ENCODE results near the gene ZSWIM6. TPM values are rescaled to one million over a fixed set of nuclear protein-coding genes. Genes with fewer than 3 reads are reported as not detected.
A peak's percentile ranks its signal among the peaks of the same experiment; 100 is the strongest.

Gene ZSWIM6
- total RNA-seq, 1 experiment from 2014 or later: 4.2 TPM

GRCh38 chr5:61332851-61333320 lies 828 bp downstream of the ZSWIM6 start:
- H3K9me2 ChIP-seq (replicated peaks; ENCODE audit: insufficient read depth, low read length): no peaks in the 10 kb centered on the region
- peak overlapping the region; percentile 65 for H3K4me3 ChIP-seq (ENCODE audit: low read length)
- H3K27me3 ChIP-seq (ENCODE audit: low read length): peaks cover 4% of the 10 kb centered on the region; the same call in 1 of the 2 replicates
- peaks cover 30% of the 10 kb centered on the region for H3K4me1 ChIP-seq (ENCODE audit: low read length)
- H3K9me3 ChIP-seq (ENCODE audit: low read length): no peaks in the 10 kb centered on the region
- H3K4me2 ChIP-seq (ENCODE audit: low read depth, low read length, poor library complexity, severe bottlenecking): peak overlapping the region; percentile 67
- no peaks in the 10 kb centered on the region for H3K36me3 ChIP-seq (ENCODE audit: insufficient read depth, low read length)
- H3K27ac ChIP-seq (ENCODE audit: low read length): no peak overlapping the region
- H3K79me2 ChIP-seq (ENCODE audit: low read length): no peaks in the 10 kb centered on the region
- H3K9ac ChIP-seq (ENCODE audit: low read length): peak overlapping the region; percentile 26
- H2AFZ ChIP-seq (ENCODE audit: low read length): no peak overlapping the region
- H4K20me1 ChIP-seq (ENCODE audit: insufficient read depth, low read depth, low read length): peaks cover 29% of the 10 kb centered on the region; the same call in 1 of the 2 replicates
- DNase-seq: no peak

GRCh38 chr5:61333321-61333953 lies 1.4 kb downstream of the ZSWIM6 start:
- H4K20me1 ChIP-seq (ENCODE audit: insufficient read depth, low read depth, low read length): peaks cover 30% of the 10 kb centered on the region; the same call in 1 of the 2 replicates
- DNase-seq: peak; percentile 60
- H3K4me1 ChIP-seq (ENCODE audit: low read length): peaks cover 30% of the 10 kb centered on the region
- no peaks in the 10 kb centered on the region for H3K36me3 ChIP-seq (ENCODE audit: insufficient read depth, low read length)
- no peak overlapping the region for H2AFZ ChIP-seq (ENCODE audit: low read length)
- H3K27me3 ChIP-seq (ENCODE audit: low read length): peaks cover 4% of the 10 kb centered on the region; the same call in 1 of the 2 replicates
- H3K4me2 ChIP-seq (ENCODE audit: low read depth, low read length, poor library complexity, severe bottlenecking): peak overlapping the region; percentile 67
- peak overlapping the region; percentile 26 for H3K9ac ChIP-seq (ENCODE audit: low read length)
- no peaks in the 10 kb centered on the region for H3K9me3 ChIP-seq (ENCODE audit: low read length)
- no peak overlapping the region for H3K27ac ChIP-seq (ENCODE audit: low read length)
- H3K9me2 ChIP-seq (replicated peaks; ENCODE audit: insufficient read depth, low read length): no peaks in the 10 kb centered on the region
- no peaks in the 10 kb centered on the region for H3K79me2 ChIP-seq (ENCODE audit: low read length)
- H3K4me3 ChIP-seq (ENCODE audit: low read length): peak overlapping the region; percentile 65

GRCh38 chr5:61333954-61334867 lies 2.2 kb downstream of the ZSWIM6 start:
- Histone ChIP-seq H3K9me3 (ENCODE audit: low read length) (no peaks in the 10 kb centered on the region), H3K36me3 (ENCODE audit: insufficient read depth, low read length) (no peaks in the 10 kb centered on the region), H3K4me1 (ENCODE audit: low read length) (peaks cover 30% of the 10 kb centered on the region), H3K27me3 (ENCODE audit: low read length) (no peaks in the 10 kb centered on the region), H3K9ac (ENCODE audit: low read length) (peak overlapping the region; percentile 26; the same call in 1 of the 2 replicates), H3K4me3 (ENCODE audit: low read length) (peak overlapping the region; percentile 65; the same call in 1 of the 2 replicates), H3K4me2 (ENCODE audit: low read depth, low read length, poor library complexity, severe bottlenecking) (peak overlapping the region; percentile 67), H4K20me1 (ENCODE audit: insufficient read depth, low read depth, low read length) (peaks cover 31% of the 10 kb centered on the region; the same call in 1 of the 2 replicates), H2AFZ (ENCODE audit: low read length) (no peak overlapping the region), H3K27ac (ENCODE audit: low read length) (no peak overlapping the region), H3K79me2 (ENCODE audit: low read length) (no peaks in the 10 kb centered on the region), H3K9me2 (replicated peaks; ENCODE audit: insufficient read depth, low read length) (no peaks in the 10 kb centered on the region)
- peak; percentile 44 for DNase-seq

GRCh38 chr5:61334868-61335615 lies 3.0 kb downstream of the ZSWIM6 start:
- Histone ChIP-seq H3K27me3 (ENCODE audit: low read length) (no peaks in the 10 kb centered on the region), H3K9ac (ENCODE audit: low read length) (no peak overlapping the region), H3K79me2 (ENCODE audit: low read length) (no peaks in the 10 kb centered on the region), H3K9me3 (ENCODE audit: low read length) (no peaks in the 10 kb centered on the region), H3K36me3 (ENCODE audit: insufficient read depth, low read length) (no peaks in the 10 kb centered on the region), H3K27ac (ENCODE audit: low read length) (no peak overlapping the region), H2AFZ (ENCODE audit: low read length) (no peak overlapping the region), H3K4me1 (ENCODE audit: low read length) (peaks cover 24% of the 10 kb centered on the region), H3K9me2 (replicated peaks; ENCODE audit: insufficient read depth, low read length) (no peaks in the 10 kb centered on the region), H3K4me3 (ENCODE audit: low read length) (no peak overlapping the region), H3K4me2 (ENCODE audit: low read depth, low read length, poor library complexity, severe bottlenecking) (no peak overlapping the region), H4K20me1 (ENCODE audit: insufficient read depth, low read depth, low read length) (peaks cover 40% of the 10 kb centered on the region; the same call in 1 of the 2 replicates)
- no peak for DNase-seq

- no peak for DNase-seq
- peaks cover 38% of the 10 kb centered on the region for H4K20me1 ChIP-seq (ENCODE audit: insufficient read depth, low read depth, low read length)
- no peak overlapping the region for H3K27ac ChIP-seq (ENCODE audit: low read length)
- H3K4me1 ChIP-seq (ENCODE audit: low read length): no peaks in the 10 kb centered on the region
- no peaks in the 10 kb centered on the region for H3K36me3 ChIP-seq (ENCODE audit: insufficient read depth, low read length)
- H3K4me2 ChIP-seq (ENCODE audit: low read depth, low read length, poor library complexity, severe bottlenecking): no peak overlapping the region
- no peak overlapping the region for H3K9ac ChIP-seq (ENCODE audit: low read length)
- H3K27me3 ChIP-seq (ENCODE audit: low read length): no peaks in the 10 kb centered on the region
- H3K79me2 ChIP-seq (ENCODE audit: low read length): no peaks in the 10 kb centered on the region
- no peak overlapping the region for H2AFZ ChIP-seq (ENCODE audit: low read length)
- no peaks in the 10 kb centered on the region for H3K9me2 ChIP-seq (replicated peaks; ENCODE audit: insufficient read depth, low read length)
- no peak overlapping the region for H3K4me3 ChIP-seq (ENCODE audit: low read length)
- H3K9me3 ChIP-seq (ENCODE audit: low read length): no peaks in the 10 kb centered on the region
Measured at GRCh38 chr5:61339764-61340163, 7.7 kb downstream of the ZSWIM6 start.

GRCh38 chr5:61340775-61341361 lies 8.8 kb downstream of the ZSWIM6 start:
- no peak overlapping the region for H3K4me3 ChIP-seq (ENCODE audit: low read length)
- H3K4me1 ChIP-seq (ENCODE audit: low read length): no peaks in the 10 kb centered on the region
- H3K9ac ChIP-seq (ENCODE audit: low read length): no peak overlapping the region
- no peaks in the 10 kb centered on the region for H3K79me2 ChIP-seq (ENCODE audit: low read length)
- H4K20me1 ChIP-seq (ENCODE audit: insufficient read depth, low read depth, low read length): peaks cover 44% of the 10 kb centered on the region
- H2AFZ ChIP-seq (ENCODE audit: low read length): no peak overlapping the region
- DNase-seq: no peak
- H3K9me2 ChIP-seq (replicated peaks; ENCODE audit: insufficient read depth, low read length): no peaks in the 10 kb centered on the region
- H3K4me2 ChIP-seq (ENCODE audit: low read depth, low read length, poor library complexity, severe bottlenecking): no peak overlapping the region
- H3K9me3 ChIP-seq (ENCODE audit: low read length): no peaks in the 10 kb centered on the region
- H3K27ac ChIP-seq (ENCODE audit: low read length): no peak overlapping the region
- H3K36me3 ChIP-seq (ENCODE audit: insufficient read depth, low read length): no peaks in the 10 kb centered on the region
- no peaks in the 10 kb centered on the region for H3K27me3 ChIP-seq (ENCODE audit: low read length)

- H3K9ac ChIP-seq (ENCODE audit: low read length): no peak overlapping the region
- H3K27ac ChIP-seq (ENCODE audit: low read length): no peak overlapping the region
- H3K9me2 ChIP-seq (replicated peaks; ENCODE audit: insufficient read depth, low read length): no peaks in the 10 kb centered on the region
- no peaks in the 10 kb centered on the region for H3K9me3 ChIP-seq (ENCODE audit: low read length)
- H3K36me3 ChIP-seq (ENCODE audit: insufficient read depth, low read length): no peaks in the 10 kb centered on the region
- no peaks in the 10 kb centered on the region for H3K79me2 ChIP-seq (ENCODE audit: low read length)
- no peak overlapping the region for H3K4me3 ChIP-seq (ENCODE audit: low read length)
- H3K27me3 ChIP-seq (ENCODE audit: low read length): no peaks in the 10 kb centered on the region
- no peak overlapping the region for H3K4me2 ChIP-seq (ENCODE audit: low read depth, low read length, poor library complexity, severe bottlenecking)
- H2AFZ ChIP-seq (ENCODE audit: low read length): no peak overlapping the region
- peaks cover 41% of the 10 kb centered on the region for H4K20me1 ChIP-seq (ENCODE audit: insufficient read depth, low read depth, low read length)
- H3K4me1 ChIP-seq (ENCODE audit: low read length): no peaks in the 10 kb centered on the region
- DNase-seq: no peak
Measured at GRCh38 chr5:61342071-61342501, 10.0 kb downstream of the ZSWIM6 start.
